IPS-18c (cell line): Measurements from ENCODE around the gene ACSM5.
"Not testable (repeated sequence)": the region's sequence is repeated elsewhere in the genome, so short reads cannot be mapped to it uniquely, and the experiment has no call there.

Experiments
- H3K4me3 ChIP-seq: 2 replicates; pipeline ENCODE4 v1.7.0; 2013; ENCODE audit warnings: low read depth, mild to moderate bottlenecking, low read length, moderate library complexity; ENCODE audit not compliant: insufficient read depth
- H3K9me3 ChIP-seq: one replicate; pipeline ENCODE4 v1.6.1; 2013; ENCODE audit warnings: mild to moderate bottlenecking, low read length, moderate library complexity; ENCODE audit not compliant: control insufficient read depth, insufficient read depth

ACSM5 gene

DNA sequence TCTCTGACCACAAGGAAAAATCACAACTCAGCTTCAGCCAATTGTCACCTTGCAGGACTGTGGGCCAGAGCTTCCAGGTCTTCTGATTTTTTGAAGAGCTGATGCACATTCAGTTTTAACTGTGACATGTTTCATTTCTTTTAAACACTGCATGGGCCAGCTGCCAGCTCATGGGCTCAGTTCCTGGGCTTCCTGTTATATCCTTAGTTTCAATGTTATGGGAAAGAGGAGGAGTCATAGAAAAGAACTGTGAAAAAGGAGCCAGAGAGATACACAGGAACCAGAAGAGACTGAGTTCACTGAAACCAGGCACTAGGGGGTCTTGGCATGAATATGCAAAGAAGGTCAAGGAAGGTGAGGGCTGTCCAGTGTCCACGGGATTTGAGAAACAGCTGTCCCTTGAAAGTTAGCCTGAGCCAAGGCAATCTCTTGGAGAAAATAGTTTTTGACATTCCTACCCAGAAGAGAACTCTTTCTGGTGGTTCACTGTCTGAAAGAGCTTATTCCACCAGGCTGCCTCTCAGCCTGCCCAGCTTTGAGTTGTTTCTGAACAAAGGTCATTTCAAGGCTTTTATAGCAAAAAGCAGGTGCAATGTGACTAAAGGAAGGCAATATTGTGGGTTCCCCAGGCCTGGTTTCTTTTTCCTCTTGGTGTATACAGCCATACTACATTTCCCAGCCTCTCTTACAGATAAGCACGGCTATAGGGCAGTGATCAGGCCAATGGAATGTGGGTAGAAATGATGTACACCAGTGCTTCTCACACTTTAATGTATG lies 15.3 kb upstream of the ACSM5 start:
- H3K4me3 ChIP-seq: no peak overlapping the region
- H3K9me3 ChIP-seq: no peaks in the 10 kb centered on the region

DNA sequence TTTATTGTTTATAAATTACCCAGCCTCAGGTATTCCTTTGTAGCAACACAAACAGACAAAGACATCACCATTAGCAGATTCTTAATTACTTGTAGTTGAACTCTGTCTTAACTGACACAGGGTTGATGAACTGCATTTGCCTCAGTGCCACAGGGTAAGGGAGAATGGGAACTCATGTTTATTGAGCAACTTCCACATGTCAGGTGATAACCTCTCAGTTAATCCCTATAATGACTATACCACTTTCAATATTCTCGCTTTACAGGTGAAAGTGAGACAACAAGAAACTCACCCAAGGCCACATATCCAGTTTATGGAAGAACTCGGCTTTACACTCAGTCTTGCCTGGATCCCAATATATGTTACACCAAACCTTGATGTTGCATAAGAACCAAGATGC lies 13.4 kb upstream of the ACSM5 start:
- Histone ChIP-seq H3K4me3 (no peak overlapping the region), H3K9me3 (no peaks in the 10 kb centered on the region)

- no peaks in the 10 kb centered on the region for H3K9me3 ChIP-seq
- no peak overlapping the region for H3K4me3 ChIP-seq
Measured at GRCh38 chr16:20396846-20397467, 12.4 kb upstream of the ACSM5 start.

DNA sequence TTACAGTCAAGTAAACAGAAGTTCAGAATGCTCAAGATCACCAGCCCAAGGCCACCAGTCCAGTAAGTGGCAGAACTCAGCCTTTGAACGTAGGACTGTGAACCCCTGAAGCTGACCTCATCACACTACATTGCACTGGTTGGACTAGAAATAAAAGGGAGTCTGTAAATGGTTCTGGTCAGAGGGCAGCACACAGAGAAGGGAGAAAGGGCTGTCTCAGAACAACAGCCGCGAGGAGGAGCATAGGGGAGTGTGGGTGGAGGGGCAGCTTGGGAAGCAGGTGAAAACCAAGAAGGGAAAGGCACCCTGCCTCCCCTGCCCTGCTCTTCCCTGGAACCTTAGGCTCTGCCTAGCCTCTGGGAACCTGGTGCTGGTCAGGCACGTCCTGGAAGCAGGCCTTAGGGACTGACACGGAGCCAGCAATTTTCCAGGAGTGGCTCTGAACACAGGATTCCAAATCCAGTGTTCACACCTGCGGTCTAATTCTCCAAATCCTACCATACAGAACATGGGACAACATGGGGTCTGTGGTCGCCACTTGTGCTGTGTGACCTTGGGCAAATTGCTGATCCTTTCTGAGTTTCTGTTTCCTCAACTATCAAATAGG lies 11.8 kb upstream of the ACSM5 start:
- Histone ChIP-seq H3K9me3 (no peaks in the 10 kb centered on the region), H3K4me3 (no peak overlapping the region)

DNA sequence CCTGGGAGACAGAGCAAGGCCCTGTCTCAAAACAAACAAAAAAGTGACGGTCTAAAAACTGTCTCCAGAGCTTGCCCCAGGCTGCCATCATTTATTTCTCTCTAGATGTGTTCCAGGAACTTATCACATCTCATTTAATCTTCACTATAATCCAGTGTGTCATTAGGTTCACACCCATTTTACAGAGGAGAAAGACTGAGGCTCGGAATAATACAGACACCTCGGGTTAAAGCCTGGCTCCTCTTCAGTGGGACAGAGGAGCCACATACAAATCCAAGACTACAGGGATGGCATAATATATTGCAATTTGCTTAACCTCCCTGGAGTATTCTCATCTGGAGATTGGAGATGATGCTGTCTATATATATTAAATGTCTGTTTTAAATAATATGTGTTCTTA lies 10.7 kb upstream of the ACSM5 start:
- H3K9me3 ChIP-seq: no peaks in the 10 kb centered on the region
- no peak overlapping the region for H3K4me3 ChIP-seq

DNA sequence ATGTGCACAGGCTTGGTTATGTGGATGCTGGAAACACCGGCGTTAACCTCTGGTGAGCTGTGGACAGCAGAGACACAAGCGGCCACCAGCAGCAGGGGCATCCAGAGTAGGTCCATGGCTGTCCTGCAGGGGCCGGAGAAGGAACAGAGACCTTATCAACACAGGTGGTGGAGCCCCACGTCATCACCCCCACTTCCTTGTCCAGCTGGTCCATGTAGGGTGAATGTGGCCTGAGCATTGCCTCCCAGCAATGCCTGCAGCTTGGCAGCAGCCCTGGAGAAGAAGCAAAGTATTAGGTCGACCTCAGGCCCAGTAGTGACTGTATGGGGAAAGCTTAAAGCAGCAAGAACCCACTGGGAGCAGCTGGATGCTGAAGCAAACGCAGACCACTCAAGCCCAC lies 10.1 kb upstream of the ACSM5 start:
- H3K4me3 ChIP-seq: no peak overlapping the region
- H3K9me3 ChIP-seq: no peaks in the 10 kb centered on the region

- no peak overlapping the region for H3K4me3 ChIP-seq
- H3K9me3 ChIP-seq: no peaks in the 10 kb centered on the region
Measured at GRCh38 chr16:20401066-20401465, 8.3 kb upstream of the ACSM5 start.

DNA sequence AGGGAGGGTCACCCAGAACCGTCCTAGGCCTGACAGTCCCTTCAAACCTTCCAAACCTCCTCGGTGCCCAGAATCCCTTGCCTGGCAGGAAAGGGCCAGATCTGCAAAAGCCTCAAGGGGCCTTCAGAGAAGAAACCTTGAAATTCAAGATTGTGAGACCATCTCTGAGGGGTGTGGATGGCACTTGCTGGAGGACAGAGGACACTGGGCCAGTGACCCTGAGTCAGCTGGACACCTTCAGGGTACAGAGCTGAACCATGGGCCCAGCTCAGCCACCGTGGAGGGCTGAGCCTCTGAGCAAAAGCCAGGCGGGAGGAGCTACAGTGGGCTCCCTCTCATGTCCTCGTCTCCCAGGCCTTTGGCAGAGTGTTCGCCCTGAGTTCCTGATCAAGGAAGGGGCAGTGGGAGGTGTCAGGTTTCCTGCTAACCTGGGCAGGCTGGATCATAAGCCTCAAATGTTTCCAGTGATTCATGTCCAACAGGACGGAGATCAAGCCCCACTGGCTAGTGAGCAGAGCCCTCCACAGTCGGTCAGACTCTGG lies 7.8 kb upstream of the ACSM5 start:
- H3K9me3 ChIP-seq: no peaks in the 10 kb centered on the region
- H3K4me3 ChIP-seq: no peak overlapping the region

DNA sequence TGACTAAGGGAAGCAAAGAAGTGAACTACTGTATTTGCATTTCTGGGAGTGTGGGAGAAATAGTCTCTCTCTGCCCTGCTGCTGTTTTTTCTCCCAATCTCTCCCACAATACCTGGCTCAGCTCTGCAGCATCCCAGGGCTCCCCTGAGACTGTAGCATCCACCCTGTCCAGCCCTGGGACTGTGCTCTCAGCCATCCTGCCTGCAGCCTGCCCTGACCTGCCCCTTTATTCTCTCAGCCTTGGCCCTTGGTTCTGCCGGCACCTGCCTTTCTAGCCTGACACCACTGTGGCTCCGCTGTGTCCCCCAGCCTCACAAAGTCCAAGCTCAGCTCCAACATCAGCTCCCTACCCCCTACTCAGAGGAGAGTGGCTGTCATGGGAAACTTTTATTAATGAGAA lies 6.7 kb upstream of the ACSM5 start:
- no peaks in the 10 kb centered on the region for H3K9me3 ChIP-seq
- no peak overlapping the region for H3K4me3 ChIP-seq

DNA sequence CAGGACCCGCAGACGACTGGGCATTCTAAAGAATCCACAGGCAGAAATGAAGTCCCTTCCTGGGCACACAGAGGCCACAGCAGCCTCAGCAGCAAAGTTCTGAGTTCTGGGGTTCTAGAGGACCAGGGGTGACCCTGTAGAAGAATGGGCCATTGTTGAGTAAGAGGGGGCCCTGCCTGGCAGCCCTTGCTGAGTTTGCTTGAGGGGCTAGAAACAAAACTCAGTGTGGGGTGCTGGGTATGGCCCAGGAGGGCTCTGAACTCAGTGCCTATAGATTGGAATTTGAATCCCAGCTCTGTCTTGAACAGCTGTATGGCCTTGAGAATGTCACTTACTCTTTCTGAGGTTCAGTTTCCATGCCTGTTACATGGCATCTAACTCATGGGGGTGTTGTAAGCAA lies 4.7 kb upstream of the ACSM5 start, which contains the start of gene PDILT:
Gene PDILT (minus strand): TSS at position 101 of the 400 bp plus-strand sequence. CDS start 5,437 bp downstream, outside the sequence.
- Histone ChIP-seq H3K9me3 (no peaks in the 10 kb centered on the region), H3K4me3 (no peak within 1 kb of the TSS)

DNA sequence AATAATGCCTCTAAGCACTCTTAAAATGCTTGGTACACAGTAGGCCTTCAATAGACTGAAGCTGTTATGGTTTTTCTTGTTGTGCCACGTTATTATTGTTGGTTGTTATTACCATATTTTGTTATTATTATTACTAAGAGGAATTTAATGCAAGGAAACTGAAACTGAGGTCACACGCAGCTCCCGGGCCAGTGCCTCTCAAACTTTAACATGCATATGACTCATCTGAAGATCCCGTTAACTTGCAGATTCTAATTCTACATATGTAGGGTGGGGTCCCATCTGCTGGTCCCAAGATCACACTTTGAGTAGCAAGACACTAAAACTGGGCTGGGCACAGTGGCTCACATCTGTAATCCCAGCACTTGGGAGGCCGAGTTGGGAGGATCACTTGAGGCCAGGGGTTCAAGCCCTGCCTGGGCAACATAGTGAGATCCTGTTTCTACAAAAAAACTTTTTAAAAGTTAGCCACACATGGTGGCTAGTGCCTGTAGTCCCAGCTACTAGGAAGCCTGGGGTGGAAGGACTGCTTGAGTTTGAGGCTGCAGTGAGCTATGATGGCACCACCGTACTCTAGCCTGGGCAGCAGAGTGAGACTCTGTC lies 888 bp downstream of the ACSM5 start:
- H3K4me3 ChIP-seq: no peak overlapping the region
- no peaks in the 10 kb centered on the region for H3K9me3 ChIP-seq

DNA sequence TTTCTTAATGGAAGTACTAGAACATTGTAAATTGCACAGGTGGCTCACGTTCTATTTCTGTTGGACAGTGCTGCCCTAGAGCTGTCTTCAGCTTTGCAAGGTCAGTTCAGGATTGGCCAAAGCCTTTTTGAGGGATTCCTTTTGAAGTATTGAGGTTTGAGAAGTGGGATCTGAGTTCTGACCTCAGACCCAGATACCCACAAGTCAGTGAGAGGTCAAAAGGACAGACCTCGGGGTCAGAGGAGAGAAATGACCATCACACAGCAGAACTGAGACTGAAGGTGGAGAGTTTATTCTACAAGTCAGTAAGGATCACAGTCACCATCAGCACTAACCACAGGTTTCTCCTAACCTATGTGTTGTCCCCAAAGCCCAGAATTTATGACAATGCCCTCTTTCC lies 1.7 kb downstream of the ACSM5 start:
- Histone ChIP-seq H3K9me3 (no peaks in the 10 kb centered on the region), H3K4me3 (no peak overlapping the region)

- H3K4me3 ChIP-seq: no peak overlapping the region
- no peaks in the 10 kb centered on the region for H3K9me3 ChIP-seq
Measured at GRCh38 chr16:20415541-20415940, 6.2 kb downstream of the ACSM5 start.

DNA sequence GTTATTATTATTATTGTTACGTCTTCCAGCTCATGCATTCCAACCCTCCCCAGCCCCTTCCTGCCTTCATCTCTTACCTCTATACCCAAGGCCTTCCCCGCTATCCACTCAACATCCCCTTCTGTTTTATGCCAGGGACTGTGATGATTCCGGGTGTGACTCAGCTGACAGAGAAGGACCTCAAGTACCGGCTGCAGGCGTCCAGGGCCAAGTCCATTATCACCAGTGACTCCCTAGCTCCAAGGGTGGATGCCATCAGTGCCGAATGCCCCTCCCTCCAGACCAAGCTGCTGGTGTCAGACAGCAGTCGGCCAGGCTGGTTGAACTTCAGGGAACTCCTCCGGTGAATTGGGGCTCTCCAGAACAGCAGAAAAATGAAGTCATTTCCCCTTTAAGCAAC lies 9.8 kb downstream of the ACSM5 start:
- H3K4me3 ChIP-seq: not testable (repeated sequence)

DNA sequence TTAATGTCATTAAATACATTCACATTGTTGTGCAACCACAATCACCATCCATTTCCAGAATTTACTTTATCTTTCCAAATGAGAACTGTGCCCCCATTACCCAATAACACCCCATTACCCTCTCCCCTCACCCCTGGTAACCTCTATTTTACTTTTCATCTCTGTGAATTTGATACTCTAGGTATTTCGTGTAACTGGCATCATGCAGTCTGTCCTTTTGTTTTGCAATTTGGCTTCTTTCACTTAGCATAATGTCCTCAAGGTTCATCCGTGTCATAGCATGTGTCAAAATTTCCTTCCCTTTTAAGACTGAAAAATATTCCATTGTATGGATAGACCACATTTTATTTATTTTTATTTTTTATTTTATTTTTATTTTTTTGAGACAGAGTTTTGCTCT lies 12.4 kb downstream of the ACSM5 start:
- not testable (repeated sequence) for H3K9me3 ChIP-seq, H3K4me3 ChIP-seq

More for the DNA sequence above, 9.8 kb downstream of the ACSM5 start:
- not testable (repeated sequence) for H3K9me3 ChIP-seq

DNA sequence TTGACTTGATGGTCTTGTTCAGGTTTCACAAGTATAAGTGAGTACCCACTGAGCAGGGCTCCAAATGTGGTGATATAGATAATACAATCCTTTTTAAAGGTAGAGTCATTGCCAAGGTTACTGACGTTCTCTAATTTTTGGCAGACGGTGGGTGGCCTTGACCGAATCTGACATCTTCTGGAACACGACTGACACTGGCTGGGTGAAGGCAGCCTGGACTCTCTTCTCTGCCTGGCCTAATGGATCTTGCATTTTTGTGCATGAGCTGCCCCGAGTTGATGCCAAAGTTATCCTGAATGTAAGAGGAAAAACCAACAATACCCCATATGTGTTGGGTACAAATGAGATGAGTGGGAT lies 14.4 kb downstream of the ACSM5 start:
- not testable (repeated sequence) for H3K4me3 ChIP-seq, H3K9me3 ChIP-seq

GRCh38 chr16:20424129-20424866 lies 15.0 kb downstream of the ACSM5 start:
- Histone ChIP-seq H3K4me3 (no peak overlapping the region), H3K9me3 (no peaks in the 10 kb centered on the region)
